Muscle layer of duodenum (tissue), 2 donors: Measurements from ENCODE around the gene GCSAM.

ENCODE experiments used
- H3K27ac ChIP-seq: one replicate; pipeline ENCODE4 v1.7.0; 2013; ENCODE audit warnings: mild to moderate bottlenecking, low read length
- H3K27me3 ChIP-seq: one replicate; pipeline ENCODE4 v1.7.0; 2013; ENCODE audit warnings: low read depth, mild to moderate bottlenecking, control low read depth, low read length
- H3K36me3 ChIP-seq, 2 donors: one replicate each; pipeline ENCODE4 v1.7.0; 2013; ENCODE audit warnings: low read length in 2 of 2, control low read depth in 1 of 2, mild to moderate bottlenecking in 1 of 2; ENCODE audit not compliant: insufficient read depth in 2 of 2, control insufficient read depth in 1 of 2
- H3K4me1 ChIP-seq, 2 donors: one replicate each; pipeline ENCODE4 v1.7.0; 2013; ENCODE audit warnings: low read length in 2 of 2, mild to moderate bottlenecking in 2 of 2, control low read depth in 1 of 2, moderate library complexity in 1 of 2; ENCODE audit not compliant: insufficient read depth in 2 of 2, control insufficient read depth in 1 of 2
- H3K4me3 ChIP-seq, 2 donors: one replicate each; pipeline ENCODE4 v1.7.0; 2013; ENCODE audit warnings: low read length in 2 of 2, low read depth in 1 of 2, mild to moderate bottlenecking in 1 of 2
- H3K9me3 ChIP-seq, 2 donors: one replicate each; pipeline ENCODE4 v1.7.0; 2013; ENCODE audit warnings: low read length in 2 of 2, control low read depth in 1 of 2, mild to moderate bottlenecking in 1 of 2; ENCODE audit not compliant: control insufficient read depth in 1 of 2
- donor health status: healthy.

The GCSAM gene

DNA sequence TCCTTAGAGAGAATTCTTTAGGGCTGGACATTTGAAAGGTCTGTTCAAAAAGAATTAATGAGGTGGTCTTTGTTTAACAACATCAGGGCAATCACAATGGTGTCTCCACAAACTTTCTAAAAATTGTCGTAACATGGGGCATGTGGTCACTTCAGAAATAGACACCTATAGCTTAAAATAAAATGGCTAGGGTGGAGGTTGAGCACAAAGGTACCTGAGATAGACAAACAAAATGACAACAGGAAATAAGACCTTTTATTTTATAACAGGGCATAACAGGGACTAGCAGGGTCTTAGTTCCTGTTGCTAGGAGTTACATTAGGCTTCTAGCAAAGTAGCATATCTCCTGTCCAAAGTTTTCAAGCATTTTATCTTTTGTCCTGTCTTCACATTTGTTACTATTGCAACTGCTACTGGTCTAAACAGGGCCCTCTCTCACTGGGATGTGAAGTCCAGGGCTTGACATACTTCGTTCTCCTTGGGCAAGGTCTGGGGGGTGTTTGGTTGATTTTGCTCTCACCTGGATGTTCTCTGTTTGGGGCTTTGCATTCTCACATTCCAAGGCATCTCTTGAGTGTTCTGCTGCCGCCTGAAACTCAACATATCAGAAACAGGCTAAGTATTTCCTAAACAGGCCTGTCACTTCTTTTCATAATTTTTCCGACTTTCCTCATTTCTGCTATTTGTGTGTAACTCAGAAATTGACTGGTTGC is 3.0 kb downstream of the GCSAM start:
- H3K27ac ChIP-seq, result no peak overlapping the region
- no peaks in the 10 kb centered on the region for H3K27me3 ChIP-seq
- H3K9me3 ChIP-seq, result no peaks in the 10 kb centered on the region
- peaks cover 9 to 16% of the 10 kb centered on the region in 2 donors for H3K4me1 ChIP-seq
- no peak overlapping the region for H3K4me3 ChIP-seq
- H3K36me3 ChIP-seq, result no peaks in the 10 kb centered on the region

DNA sequence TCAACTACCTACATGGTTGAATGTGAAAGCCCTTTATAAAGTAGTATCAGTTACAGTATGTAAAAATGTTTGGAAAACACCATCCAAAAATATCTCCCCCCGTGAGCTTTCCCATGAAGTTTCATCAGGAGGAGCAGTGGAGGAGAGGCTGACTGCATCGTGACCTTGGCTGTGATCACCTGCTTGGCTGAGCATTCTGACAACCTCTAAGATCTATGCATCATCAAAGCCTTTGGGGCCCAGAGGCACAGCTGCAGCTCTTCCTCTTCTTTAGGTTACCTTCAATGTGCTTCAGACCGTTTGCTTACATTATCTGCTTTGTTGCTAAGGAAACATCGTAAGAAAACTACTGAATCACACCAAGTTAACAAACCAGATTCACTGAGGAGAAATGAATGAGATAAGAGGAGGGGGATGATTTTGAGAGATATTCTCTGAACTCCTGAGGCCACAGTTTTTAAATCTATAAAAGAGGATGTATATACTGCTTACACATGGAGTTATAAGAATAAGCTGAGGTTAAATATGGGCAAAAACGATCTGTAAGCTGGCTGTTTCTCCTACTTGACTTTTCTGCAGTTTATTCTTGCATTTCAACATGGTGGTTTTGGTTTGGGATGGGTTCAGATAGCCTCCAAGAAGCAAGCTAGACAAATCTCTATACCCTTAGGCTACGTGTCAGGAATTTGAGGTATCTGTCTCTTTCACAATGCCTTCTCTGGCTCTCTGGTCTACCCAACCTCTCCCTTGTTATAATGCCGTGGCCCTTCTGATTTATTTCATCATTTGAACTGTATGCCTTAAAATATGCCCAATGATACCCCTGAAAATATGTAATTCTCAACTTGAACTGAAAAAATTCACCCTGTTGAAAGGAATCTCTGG is 4.0 kb downstream of the GCSAM start:
- Histone ChIP-seq H3K36me3 (no peaks in the 10 kb centered on the region), H3K27ac (no peak overlapping the region), H3K9me3 (no peaks in the 10 kb centered on the region), H3K27me3 (no peaks in the 10 kb centered on the region), H3K4me3 (no peak overlapping the region), H3K4me1 (peaks cover 9 to 16% of the 10 kb centered on the region in 2 donors)

DNA sequence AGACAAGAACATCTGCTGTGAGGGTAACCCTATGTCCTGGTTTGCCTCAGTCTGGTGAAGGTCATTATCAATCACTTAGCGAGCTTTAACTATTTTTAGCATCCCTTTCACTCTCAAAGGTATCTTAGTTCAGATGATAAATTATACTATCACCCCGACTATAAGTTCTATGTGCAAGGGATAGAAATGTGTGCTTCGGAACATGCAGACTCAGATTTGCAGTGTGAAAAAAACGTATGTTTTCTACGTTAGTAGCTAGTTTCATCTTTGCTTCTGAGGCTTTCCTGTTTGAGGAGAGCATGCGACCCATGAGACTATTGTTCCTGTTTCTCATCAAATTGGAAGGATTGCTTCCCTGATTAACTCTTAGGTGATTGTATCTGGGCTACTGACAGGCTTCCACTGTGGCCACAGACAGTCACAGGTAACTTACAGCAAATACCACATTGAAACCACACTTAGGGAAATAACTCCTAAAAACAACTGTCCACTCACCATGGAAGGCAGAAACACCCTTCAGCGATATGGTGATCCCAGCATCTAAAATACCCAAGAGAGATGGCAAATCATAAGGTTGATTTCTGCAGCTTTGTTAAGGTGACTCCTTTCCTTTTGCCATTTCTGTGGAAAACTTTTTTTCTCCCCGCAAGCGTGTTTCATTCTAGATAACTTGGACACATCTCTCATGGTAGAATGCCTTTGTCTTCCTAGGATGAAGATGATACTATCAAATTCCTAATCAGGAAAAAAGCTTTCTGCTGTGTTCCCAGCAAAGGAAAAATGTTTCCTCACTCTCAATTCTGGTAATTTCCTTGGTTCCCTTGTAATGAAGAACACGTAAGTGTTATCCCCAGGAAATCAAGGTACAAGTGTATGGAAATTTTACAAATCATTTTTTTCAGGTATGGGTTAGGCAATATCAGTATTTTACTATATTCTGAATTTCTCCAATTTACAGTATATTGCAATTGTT is 5.2 kb downstream of the GCSAM start:
- H3K27me3 ChIP-seq, result no peaks in the 10 kb centered on the region
- no peaks in the 10 kb centered on the region for H3K9me3 ChIP-seq
- no peak overlapping the region for H3K4me3 ChIP-seq
- no peak overlapping the region for H3K27ac ChIP-seq
- H3K4me1 ChIP-seq, result peaks cover 9 to 16% of the 10 kb centered on the region in 2 donors
- H3K36me3 ChIP-seq, result no peaks in the 10 kb centered on the region

DNA sequence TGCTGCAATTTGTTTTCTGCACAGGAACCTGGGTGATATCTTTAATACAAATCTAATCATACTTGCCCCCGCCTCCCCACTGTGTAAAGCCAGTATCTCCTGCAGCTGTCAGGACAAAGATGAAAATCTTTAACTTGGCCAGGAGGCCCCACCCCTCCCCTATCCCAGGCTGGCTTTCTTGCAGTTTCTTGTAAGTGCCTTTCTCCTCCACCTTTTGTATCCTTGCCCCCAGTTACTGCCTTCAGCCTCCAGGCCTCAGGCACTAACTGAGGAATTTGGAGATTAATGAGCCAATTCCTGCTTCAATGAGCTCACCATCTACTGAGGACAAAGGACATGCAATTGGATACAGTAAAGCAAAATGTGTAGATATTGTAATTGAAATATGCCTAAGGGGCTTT is 6.5 kb downstream of the GCSAM start:
- Histone ChIP-seq H3K4me3 (no peak overlapping the region), H3K4me1 (peaks cover 9 to 16% of the 10 kb centered on the region in 2 donors), H3K27me3 (no peaks in the 10 kb centered on the region), H3K27ac (no peak overlapping the region), H3K9me3 (no peaks in the 10 kb centered on the region), H3K36me3 (no peaks in the 10 kb centered on the region)

DNA sequence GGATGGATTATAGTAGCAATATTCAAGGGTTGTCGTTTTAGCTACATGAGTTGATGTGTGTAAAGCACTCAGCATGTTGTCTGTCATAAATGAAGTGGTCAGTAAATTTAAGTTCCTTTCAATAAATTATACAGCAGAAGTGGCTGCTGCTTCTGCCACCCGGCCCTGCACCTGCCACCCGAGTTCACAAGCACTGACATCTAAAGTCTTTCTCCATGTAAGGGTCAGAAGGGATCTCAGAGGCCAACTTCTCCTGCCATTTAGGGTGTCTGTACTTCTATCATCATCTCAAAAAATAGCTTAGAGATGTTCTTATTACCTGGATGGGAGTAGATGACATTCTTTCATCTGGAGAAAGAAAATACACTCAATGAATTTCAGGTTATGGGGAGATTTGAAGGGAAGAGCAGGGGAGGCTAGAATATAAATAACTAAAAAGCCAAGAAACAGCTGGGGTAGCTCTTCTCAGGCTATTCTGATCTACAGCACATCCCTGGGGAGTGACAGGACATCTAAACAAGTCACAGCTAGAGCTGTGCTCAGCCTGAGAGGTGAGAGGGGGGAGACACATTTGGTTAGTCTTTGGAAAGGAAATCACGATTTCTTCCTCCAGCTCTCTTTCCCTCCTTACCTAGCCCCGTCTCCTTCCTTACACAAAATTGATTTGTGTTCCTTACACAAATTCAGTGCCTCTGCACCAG is 8.0 kb downstream of the GCSAM start:
- no peaks in the 10 kb centered on the region for H3K27me3 ChIP-seq
- H3K9me3 ChIP-seq, result no peaks in the 10 kb centered on the region
- H3K36me3 ChIP-seq, result no peaks in the 10 kb centered on the region
- no peak overlapping the region for H3K4me3 ChIP-seq
- H3K4me1 ChIP-seq, result peaks cover 9 to 16% of the 10 kb centered on the region in 2 donors
- no peak overlapping the region for H3K27ac ChIP-seq

DNA sequence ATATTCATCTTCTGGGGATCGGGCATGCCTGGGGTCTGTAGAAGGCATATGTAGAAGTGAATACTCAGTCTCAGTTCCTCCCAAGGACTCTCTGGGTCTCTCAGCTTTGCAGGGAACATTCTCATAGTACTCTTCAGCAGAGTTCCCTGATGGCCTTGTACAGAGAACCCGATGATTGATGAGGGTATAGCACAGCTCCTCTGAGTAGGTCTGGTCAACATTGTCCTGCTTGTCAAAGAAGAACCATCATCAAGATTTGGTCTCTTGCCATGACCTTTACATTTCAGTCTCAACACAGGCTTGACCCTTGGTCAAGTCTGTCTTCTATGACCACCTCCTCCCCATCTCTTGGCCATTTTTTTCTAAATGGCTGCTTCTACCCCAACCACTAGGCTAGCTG is 9.5 kb downstream of the GCSAM start:
- H3K4me3 ChIP-seq, result no peak overlapping the region
- peaks cover 9 to 16% of the 10 kb centered on the region in 2 donors for H3K4me1 ChIP-seq
- no peaks in the 10 kb centered on the region for H3K27me3 ChIP-seq
- H3K27ac ChIP-seq, result no peak overlapping the region
- H3K36me3 ChIP-seq, result no peaks in the 10 kb centered on the region
- no peaks in the 10 kb centered on the region for H3K9me3 ChIP-seq

DNA sequence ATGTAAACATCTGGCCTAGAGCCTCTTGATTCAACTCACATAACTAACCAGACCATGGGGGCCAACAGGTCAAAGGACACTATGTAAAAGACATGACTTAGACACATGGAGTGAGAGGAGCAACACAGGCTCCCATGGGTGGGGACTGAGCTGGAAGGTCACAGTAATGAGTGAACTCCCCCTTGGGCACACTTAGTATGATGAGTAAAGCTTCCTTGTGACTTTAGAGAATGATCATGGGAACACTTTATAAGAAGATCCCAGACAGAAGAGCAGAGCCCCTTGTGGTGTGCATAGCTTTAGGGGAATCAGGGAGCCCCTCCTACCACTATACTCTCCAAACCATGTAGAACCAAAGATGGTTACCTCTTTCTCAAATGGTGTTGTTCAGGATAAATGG is 10.2 kb downstream of the GCSAM start:
- no peak overlapping the region for H3K4me3 ChIP-seq
- no peaks in the 10 kb centered on the region for H3K9me3 ChIP-seq
- peaks cover 9 to 15% of the 10 kb centered on the region in 2 donors for H3K4me1 ChIP-seq
- H3K27me3 ChIP-seq, result no peaks in the 10 kb centered on the region
- no peaks in the 10 kb centered on the region for H3K36me3 ChIP-seq
- no peak overlapping the region for H3K27ac ChIP-seq

DNA sequence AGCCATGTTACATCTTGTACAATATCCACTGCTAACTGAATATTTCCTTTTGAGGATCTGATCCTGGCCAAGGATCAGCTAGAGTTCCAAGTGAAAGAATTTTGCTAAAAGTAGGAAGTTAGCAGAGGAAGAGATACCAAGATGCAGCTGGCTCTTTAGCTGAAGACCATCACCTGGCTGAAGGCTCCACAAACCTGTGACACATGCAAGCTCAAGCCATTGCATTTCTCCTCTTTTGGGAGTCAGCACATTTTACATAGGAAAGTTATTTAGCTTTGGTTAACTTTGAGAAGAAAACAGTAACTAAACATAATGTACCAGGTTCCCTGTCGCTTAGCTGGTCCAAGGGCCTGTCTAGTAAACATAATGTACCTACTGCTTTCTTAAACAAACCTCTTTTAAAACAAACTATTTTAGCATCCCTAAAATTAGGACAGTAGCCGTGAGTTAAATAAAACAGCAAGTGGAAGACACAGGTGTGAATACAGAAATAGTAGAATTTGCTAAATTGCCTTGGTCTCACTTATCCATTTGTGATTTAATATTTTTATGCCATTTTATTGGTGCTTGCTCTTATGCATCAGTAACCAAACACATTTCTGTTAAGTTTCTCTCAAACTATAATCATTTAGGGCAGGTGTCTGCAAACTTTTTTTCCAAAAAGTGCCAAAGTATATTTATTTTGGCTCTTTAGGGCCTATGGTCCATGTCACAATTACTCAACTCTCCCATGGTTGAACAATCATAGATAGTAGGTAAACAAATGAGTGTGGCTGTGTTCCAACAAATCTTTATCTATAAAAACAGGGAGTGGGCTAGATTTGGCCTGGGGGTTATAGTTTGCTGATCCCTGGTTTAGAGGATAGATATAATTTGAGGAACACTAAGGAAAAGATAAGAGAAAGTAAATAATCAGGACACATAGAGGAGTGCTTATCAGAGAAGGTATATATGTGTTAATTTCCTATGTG is 11.2 kb downstream of the GCSAM start:
- Histone ChIP-seq H3K27ac (no peak overlapping the region), H3K27me3 (no peaks in the 10 kb centered on the region), H3K4me1 (peaks cover 5 to 9% of the 10 kb centered on the region in 2 donors), H3K36me3 (no peaks in the 10 kb centered on the region), H3K9me3 (no peaks in the 10 kb centered on the region), H3K4me3 (no peak overlapping the region)

DNA sequence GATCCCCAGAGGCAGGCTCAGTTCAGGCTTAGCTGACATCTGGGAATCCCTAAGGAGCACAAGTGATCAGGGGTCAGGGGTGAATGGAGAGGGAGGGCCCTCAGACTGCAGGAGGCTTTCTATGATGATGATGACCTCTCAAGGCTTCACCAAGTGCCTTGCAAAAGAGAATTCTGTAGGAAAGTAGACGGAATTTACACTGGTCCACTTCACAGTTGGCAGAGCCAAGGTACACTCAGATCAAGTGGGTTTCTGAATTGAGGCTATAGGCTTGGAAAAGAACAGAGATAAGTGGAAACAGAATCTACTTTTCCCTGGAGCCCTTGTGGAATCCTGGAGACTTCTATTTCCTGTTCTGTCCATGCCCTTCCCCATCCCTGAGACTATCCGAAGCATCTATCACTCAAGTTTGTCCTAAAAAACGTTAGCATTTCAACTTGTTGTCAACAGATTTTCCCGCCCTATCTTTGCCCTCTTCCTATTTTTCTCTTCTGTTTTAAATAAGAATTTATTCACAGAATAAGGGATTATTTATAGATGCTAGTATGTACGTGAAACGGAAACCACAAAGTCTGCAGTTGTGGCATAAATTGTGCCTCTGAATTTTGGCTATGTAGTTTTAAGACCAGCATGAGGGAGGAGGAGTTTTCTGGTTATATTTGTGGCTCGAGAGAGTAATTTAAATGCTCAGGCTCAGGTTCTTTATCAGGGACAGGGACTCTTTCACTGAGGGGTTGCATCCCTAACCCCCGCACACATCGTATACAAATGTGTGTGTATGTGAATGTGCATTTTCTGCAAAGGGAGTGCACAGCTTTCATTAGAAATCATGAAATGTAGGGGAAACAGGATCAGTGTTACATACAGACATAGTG is 12.8 kb downstream of the GCSAM start:
- H3K27ac ChIP-seq, result no peak overlapping the region
- no peaks in the 10 kb centered on the region for H3K9me3 ChIP-seq
- H3K27me3 ChIP-seq, result no peaks in the 10 kb centered on the region
- H3K36me3 ChIP-seq, result no peaks in the 10 kb centered on the region
- H3K4me3 ChIP-seq, result no peak overlapping the region
- no peaks in the 10 kb centered on the region for H3K4me1 ChIP-seq
